GM19239 (cell line): Measurements from ENCODE around the gene PIK3C3.
A peak's percentile ranks its signal among the peaks of the same experiment; 100 is the strongest.

Experiments used
- DNase-seq: peaks from one replicate; pipeline ENCODE4 v3.0.0; 2011; ENCODE audit warnings: low spot score; ENCODE audit not compliant: insufficient read length
- FAIRE-seq: peaks from 2 replicates; lab custom pipeline; 2011; peaks lifted over from hg19 to GRCh38; lab: Jason Lieb, UNC

PIK3C3 gene

DNA sequence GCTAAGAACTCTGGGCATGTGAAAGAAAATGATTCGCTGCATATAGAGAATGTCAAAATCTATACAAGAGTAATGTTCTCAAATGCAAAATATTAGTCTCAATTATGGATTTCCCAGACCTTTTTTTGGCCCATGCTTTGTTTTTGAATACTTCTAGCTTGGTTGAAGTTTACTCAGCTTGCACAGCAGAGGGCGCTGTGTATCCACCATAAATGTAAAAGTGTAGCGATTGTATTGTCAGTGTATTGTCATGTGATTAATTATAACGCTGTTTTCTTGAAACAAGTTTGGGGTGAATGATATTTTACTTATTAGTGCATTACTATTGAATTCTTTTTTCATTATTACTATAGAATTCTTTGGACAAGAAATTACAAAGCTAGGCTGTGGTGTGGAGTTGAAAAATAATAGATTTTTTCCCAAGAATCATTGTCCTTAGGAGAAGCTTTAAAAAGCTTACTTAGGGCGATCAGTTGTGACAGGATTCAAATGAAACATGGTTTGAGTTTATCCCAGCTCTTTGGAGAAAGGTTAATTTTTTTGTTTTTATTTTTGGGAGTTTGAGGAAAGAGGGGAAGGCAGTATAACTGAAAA, 98.3 kb downstream of the PIK3C3 start:
- DNase-seq: no peak
- peak; percentile 94 for FAIRE-seq

DNA sequence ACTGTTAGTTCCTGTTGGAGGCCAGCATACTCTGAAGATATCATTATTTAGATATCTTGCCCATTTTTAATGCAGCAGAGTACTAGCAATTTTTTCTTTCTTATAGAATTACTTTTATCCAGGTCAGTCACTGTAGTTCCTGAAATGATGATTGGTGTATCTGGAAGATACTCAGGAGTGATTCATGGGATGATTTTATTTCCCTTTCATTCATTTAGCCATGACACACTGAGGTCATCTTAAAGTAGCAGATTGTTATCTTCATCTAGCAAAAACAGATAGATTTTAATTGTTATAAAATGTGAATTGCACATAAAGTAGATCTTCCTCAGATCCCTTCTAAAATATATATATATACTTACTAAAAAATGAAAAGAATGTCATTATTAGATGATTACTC, 109.1 kb downstream of the PIK3C3 start:
- DNase-seq (no peak), FAIRE-seq (no peak)

DNA sequence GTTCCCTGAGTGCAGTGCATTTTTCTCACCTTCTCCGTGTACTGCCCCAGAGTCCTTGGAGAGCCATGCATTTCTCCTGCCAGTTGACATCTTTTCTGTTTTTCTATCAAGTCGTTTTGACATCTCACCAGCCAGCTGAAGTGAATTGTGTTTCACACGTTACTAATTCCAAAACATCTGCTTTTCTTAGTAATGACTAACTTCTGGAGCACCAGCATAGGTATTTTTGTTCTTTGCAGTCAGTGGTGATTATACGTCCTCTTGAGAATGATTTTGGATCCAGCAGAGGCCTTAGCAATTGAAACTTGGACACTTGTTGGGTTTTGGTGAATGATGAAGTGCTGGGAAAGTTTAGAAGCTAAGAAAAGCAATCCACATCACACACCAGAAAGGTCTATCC, 112.5 kb downstream of the PIK3C3 start:
- FAIRE-seq (no peak), DNase-seq (no peak)

DNA sequence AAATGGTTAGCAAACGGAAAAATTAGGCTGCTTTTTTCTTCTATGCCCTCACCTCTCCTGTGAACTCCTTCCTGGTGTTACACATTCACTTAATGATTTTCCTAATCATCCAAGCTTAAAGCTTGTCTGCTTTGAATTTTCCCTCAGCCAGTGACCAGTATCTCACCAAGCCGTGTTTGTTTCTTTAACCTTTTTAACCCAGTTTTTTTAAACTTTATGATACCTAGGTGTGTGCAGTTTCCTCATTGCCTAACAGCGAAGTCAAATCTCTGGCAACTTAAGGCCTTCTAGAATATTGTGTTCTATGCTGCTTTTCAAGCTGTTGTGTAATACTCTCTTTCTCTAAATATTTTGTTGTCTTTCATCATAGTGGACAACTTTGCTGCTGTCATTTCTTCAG, 113.0 kb downstream of the PIK3C3 start:
- DNase-seq (no peak), FAIRE-seq (no peak)

DNA sequence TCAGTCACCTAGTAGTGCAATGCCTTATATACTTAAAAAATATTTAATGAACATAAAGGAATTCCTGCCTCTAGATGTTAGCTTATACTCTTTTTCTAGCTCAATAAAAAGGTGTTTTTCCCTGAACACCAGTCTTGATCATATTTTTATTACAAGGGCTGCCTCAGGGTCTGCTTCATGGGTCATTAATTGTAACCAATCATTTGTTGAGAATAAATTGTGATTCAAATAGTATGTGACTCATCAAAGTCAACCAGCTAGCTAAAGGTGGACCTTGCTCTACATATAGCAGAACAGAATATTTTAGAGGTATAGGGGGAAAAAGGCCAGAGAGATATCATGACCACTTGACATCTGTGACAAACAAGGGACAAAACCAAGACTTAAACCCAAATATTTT, 114.0 kb downstream of the PIK3C3 start:
- FAIRE-seq (no peak), DNase-seq (no peak)

DNA sequence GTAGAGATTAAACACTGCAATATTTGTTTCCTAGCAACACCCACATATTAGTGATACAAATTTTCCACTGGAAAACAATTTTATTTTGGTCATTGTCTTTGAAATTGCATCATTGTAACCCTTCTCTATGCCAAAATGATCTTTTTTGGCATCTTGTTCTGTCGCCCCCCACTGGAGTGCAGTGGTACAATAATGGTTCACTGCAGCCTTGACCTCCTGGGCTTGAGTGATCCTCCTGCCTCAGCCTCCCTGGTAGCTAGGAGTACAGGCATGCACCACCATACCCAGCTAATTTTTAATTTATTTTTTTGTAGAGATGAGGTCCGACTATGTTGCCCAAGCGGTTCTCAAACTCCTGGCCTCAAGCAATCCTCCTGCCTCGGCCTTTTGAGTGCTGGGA, 117.4 kb downstream of the PIK3C3 start:
- FAIRE-seq (no peak), DNase-seq (no peak)

DNA sequence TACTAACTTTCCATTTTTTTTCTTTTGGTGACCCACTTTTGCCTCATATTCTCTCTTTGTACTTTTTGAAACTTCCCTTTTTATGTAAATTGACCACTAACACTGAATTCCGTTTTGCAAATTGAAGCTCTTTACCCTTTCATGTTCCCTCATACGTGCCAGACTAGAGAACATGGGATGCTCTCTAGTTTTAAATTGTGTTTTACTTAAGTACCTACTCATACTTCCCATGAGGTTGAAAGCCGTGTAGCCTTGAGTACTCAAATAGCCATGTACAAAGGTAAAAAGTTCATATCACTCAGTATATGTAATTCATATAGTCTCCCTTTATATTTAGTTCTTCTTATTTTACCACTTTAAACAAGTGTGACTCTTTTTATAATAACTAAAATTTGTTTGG, 119.7 kb downstream of the PIK3C3 start:
- DNase-seq: no peak
- peak; percentile 39 for FAIRE-seq

DNA sequence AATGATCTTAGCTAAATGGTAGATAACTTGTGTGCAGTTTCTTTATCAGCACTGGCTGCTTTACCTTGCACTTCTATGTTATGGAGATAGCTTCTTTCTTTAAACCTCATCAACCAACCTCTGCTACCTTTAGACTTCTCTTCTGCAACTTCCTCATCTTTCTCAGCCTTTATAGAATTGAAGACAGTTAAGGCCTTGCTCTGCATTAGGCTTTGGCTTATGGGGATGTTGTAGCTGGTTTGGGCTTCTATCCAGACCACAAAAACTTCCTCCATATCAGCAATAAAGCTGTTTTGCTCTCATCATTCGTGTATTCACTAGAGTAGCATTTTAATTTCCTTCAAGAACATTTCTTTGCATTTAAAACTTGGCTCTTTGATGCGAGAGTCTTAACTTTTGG, 123.7 kb downstream of the PIK3C3 start:
- no peak for FAIRE-seq
- no peak for DNase-seq

DNA sequence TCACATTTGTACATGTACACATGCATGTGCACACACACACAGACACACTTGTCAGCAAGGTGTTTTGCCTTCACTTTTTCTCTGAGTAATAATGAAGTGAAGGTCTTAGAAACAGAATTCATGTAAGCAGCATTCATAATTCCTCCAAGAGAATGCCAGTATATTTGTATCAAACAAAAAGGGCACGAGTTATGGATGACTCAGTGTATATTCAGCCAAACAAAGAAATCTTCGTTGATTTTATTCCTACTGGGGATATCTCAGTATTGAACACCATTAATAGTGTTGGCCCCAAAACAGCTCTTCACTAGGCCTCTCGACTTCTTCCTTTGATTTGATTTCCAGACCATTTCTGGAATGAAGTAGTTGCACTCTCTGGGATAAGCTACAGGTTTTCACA, 125.3 kb downstream of the PIK3C3 start:
- DNase-seq (no peak), FAIRE-seq (no peak)

DNA sequence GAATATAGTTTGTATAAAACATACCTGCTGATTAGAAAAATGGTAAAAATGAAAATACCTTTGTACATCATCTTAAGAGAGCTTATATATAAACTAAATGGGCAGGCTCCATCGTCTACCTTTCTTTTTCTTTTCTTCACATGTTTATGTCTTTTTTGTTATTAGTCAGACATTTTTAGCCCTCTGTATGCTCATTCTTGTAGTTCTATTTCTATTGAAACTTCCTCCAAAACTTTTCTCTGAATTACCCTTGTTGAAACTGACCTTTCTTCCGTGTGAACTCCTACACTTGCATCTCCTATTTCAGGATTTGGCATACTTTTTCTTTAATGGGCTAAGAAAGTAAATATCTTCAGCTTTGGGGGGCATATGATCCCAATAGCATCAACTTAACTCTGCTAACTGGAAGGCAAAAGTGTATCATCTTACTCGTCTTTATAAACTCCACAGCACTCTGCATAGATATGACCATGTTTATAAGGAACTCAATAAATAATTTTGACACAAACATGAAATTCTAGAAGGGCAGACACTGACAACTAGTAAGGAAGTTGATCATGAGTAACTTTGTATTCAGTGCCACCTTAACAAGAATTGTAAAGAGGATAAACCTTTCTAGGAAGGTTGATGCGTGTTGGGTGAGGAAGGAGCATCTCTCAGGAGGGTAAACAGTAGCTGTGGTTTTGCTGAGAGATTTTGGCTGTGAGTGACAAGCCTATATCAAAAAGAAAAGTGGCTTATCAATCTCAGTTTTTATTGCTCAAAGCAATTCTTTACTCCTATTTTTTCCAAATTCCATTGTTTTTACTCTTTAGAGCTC, 127.6 kb downstream of the PIK3C3 start:
- FAIRE-seq (no peak), DNase-seq (no peak)

DNA sequence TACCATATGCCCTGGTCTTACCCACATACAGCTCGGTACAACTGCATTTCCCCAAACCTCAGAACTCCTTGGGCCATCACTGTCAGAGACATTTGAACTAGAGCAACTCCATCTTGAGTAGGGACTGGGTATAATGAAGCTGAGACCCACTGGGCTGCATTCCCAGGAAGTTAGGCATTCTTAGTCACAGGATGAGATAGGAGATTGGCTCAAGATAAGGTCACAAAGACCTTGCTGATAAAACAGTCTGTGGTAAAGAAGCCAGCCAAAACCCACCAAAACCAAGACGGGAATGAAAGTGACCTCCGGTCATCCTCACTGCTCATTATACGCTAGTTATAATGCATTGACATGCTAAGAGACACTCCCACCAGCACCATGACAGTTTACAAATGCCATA, 131.3 kb downstream of the PIK3C3 start:
- FAIRE-seq (no peak), DNase-seq (no peak)

DNA sequence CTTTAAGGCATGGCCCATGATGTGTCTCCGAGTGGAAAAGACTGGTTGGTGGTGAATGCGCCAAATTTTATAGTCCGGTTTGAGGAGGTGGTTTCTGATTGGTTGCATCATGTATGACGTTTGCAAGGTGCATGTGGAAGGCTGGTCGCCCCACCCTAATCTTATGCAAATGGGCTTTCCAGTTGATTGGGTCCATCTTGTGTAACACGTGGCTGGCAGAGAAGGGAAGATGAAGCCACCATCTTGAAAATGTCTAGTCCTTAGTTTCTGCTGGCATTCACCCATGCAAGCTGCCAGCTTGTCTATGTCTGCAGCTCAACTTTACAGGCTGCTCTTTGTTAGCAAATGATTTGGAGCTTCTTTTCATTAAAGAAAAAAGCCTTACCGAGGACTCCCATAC, 132.2 kb downstream of the PIK3C3 start:
- no peak for DNase-seq
- FAIRE-seq: no peak

DNA sequence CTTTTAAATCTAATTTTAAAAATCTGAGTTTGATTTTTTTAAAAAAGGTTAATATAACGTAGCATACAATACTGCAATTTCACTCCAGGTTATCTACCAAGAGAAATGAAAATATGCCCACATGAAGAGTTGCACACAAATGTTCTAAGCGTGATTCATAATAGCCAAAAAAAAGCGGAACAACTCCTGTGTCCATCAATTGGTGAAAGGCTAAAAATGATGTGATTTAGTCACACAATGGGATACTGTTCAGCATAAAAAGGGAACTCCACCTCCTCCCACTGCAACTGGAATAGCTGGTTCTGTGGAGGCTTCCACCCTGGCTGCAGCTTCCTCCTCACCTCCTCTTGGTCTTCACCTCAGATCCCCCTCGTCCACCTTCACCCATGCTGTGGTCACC, 132.8 kb downstream of the PIK3C3 start:
- FAIRE-seq: no peak
- DNase-seq: no peak

DNA sequence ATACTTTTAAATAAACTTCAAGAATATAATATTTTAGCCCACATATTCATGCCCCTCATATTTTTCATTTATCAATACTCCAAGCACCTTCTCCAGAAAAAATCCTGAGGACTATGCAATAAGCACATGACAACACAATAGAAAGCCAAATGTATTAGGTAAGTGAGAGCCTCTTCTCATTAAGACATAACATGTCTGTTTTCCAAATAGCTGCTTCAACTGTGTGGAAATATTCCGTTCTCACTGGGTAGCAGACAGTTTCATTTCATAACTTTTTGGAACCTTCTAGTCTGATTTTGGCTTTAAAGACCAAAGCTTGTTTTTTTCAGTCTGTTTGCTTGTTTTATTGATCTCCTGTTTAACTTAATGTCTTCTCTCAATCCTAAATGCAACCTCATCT, 137.8 kb downstream of the PIK3C3 start:
- no peak for FAIRE-seq

DNA sequence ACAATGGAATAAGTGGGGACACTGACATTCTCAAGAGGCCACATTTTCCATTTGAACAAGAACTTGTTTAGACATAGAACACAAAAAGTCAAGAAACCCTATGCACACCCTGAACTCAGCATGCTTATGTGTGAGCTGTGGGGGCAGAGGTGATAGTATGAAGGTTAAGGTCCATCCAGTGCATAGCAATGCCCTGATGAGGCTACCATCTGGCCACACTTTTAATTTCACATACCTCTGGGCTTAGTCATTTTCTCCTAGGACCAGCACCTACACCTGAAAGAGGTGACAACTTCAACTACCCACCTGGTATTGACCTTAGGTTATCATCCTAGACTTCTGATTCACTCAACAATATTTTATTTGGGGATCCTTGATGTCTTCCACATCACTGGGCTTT, 139.8 kb downstream of the PIK3C3 start:
- DNase-seq: no peak
- FAIRE-seq: no peak

More for the DNA sequence above, 137.8 kb downstream of the PIK3C3 start:
- DNase-seq: no peak

DNA sequence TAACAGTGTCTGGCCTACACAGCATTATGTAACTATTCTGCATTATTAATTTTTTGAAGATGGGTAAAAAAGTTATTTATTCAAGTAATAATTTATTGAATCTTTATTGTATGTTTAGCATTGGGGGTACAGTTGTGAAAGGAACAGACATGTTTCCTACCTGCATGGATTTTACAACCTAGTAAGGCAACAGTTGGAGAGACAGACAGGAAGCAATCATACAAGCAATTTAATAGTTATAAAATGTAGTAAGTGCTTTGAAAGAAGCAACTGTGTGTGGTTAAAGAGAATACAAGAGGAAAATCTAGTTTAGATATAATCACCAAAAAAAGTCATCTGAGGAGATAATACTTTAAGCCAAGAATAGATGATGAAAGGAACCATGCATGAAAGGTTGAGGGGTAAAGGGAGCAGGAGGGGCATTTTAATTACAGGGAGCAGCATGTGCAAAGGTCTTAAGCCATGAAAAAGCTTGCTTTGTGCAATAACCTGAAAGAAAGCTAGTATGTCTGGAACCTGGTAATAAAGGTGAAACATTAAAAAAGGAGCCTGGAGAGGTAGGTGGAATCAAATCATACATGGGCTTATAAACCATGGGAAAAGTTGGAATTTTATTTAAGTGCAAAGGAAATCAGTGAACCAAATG, 140.8 kb downstream of the PIK3C3 start:
- no peak for FAIRE-seq

DNA sequence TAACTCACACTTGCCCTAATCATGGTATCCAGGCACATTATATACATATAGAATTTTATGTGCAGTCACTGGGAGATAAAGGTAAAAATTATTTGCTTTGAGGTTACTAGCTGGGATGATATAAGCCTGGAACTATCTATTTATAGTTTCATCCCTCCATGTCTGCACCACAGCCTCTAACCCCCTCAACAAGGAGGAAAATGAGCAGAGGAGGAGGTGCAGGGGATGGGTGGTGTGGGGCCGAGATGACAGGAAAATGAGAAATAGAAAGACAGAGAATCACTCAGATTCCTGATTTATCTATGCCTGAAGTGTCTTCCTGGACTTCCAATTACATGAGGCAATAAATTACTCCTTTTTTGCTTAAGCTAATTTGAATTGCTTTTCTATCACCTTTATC, 145.2 kb downstream of the PIK3C3 start:
- FAIRE-seq: no peak

More for the DNA sequence above, 140.8 kb downstream of the PIK3C3 start:
- no peak for DNase-seq

DNA sequence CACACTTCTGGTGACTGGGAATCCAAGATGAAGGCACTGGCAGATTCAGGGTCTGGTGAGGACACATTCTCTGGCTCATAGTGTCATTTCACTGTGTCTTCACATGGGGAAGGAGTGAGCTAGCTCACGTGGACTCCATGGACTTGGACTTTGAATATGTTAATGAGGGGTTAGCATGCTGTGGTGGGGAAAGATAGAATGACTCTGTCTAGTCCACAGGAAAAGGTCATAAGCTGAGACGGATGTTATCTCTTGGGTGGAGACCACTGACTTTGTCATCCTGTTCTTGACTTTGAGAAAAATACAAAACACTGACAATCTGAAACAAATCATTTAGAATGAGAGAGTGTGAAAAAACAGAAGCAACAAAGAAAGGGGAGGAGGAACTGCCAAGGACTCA, 145.9 kb downstream of the PIK3C3 start:
- DNase-seq: no peak
- FAIRE-seq: no peak

More for the DNA sequence above, 145.2 kb downstream of the PIK3C3 start:
- no peak for DNase-seq

DNA sequence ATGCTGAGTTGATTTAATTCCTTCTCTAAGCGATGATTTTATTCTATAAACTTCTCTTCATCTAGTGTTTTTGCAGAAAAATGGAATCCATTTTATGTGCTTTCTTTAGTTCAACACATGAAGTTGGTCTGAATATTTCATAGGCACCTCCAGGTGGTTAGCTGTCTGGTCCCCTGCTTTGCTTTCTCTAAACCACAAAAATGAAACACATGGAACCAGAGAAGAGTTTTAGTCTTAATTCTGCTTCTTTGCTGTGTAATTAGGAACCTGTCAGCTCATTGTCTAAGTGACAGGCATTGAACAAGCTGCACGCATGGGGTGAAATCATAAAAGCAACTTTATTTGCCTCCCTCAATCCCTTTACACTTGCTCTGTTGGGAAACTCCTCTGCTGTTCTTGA, 150.4 kb downstream of the PIK3C3 start:
- FAIRE-seq: no peak

DNA sequence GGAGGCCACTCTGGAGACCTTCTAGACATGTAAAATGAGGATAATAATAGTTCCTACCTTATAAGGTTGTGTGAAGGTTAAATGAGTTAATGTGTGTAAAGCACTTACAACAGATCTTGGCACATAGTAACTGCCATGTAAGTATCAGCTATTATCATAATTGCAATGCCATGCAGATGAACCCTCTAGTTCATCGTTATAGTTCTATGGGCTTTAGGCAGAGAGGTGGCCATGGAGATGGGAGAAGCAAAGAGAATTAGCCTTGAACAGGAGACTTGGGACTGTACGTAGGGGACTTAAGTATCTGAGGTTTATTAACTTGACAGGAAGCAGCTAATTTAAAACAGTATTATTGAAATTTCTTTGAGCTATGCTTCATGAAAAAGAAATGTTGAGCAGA, 151.8 kb downstream of the PIK3C3 start:
- FAIRE-seq (no peak), DNase-seq (no peak)

More for the DNA sequence above, 150.4 kb downstream of the PIK3C3 start:
- DNase-seq: no peak

DNA sequence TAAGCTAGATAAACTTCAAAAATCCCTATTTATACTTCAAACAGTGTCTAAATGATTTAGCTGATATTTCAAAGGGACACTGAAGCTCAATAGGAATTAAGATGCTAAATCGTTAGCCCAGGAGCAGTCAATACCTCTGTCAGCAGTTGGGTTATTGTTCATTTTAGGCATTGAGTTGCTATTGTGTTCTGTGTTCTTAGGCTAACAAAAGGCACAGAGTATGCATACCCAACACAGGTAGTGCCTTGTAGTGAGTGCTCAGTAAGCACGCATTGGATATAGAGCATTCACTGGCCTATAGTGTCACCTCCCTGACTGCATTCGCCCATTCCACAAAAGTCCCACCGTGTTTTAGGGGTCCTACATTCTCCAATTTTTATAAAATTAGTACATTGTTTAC, 152.3 kb downstream of the PIK3C3 start:
- no peak for DNase-seq
- FAIRE-seq: no peak
